Heart left ventricle (tissue), 16 donors: ENCODE results near the gene SLC30A4. TPM values are rescaled to one million over a fixed set of nuclear protein-coding genes. Genes with fewer than 3 reads are reported as not detected.

ENCODE experiments used
- ATAC-seq, 4 donors: fragments of 200-7000 bp; cut with Tn5 transposase; one replicate each; pipeline ENCODE4 v1.9.1; 2020 to 2022; ENCODE audit warnings: moderate library complexity in 4 of 4, mild to moderate bottlenecking in 3 of 4, moderate number of reproducible peaks in 1 of 4
- DNase-seq, 5 donors: peaks; one replicate each; pipeline ENCODE4 v3.0.0-alpha.2; 2020
- H3K27ac ChIP-seq, 12 donors: fragments of 200-600 bp; sonication (generic) in 4 of 12; one replicate each; pipeline versions ENCODE4 v1.5.0 to v1.8.0; 2016 to 2022; ENCODE audit warnings: mild to moderate bottlenecking in 2 of 12
- H3K27me3 ChIP-seq, 9 donors: fragments of 200-600 bp; sonication (generic) in 2 of 9; one replicate each; pipeline versions ENCODE4 v1.5.1 to v1.8.0; 2016 to 2022; ENCODE audit warnings: mild to moderate bottlenecking in 3 of 9
- H3K36me3 ChIP-seq, 9 donors: fragments of 200-600 bp; sonication (generic) in 2 of 9; one replicate each; pipeline versions ENCODE4 v1.5.0 to v1.8.0; 2018 to 2022; ENCODE audit warnings: mild to moderate bottlenecking in 2 of 9
- H3K4me1 ChIP-seq, 12 donors: fragments of 200-600 bp; sonication (generic) in 4 of 12; one replicate each; pipeline versions ENCODE4 v1.5.0 to v1.8.0; 2016 to 2022; ENCODE audit warnings: mild to moderate bottlenecking in 3 of 12
- H3K4me3 ChIP-seq, 12 donors: fragments of 200-600 bp; sonication (generic) in 4 of 12; one replicate each; pipeline versions ENCODE4 v1.5.0 to v1.8.0; 2017 to 2022; ENCODE audit warnings: mild to moderate bottlenecking in 9 of 12, moderate library complexity in 4 of 12
- H3K9me3 ChIP-seq, 12 donors: fragments of 200-600 bp; sonication (generic) in 4 of 12; one replicate each; pipeline versions ENCODE4 v1.5.0 to v1.8.0; 2016 to 2022; ENCODE audit warnings: mild to moderate bottlenecking in 1 of 12
- CTCF ChIP-seq, 12 donors: fragments of 200-600 bp; sonication (generic) in 4 of 12; IDR thresholded peaks; one replicate each; pipeline versions ENCODE4 v1.5.0 to v1.8.0; 2018 to 2022; ENCODE audit warnings: antibody characterized with exemption in 12 of 12, mild to moderate bottlenecking in 5 of 12
- POLR2A ChIP-seq, 2 donors: fragments of 450-650 bp; IDR thresholded peaks; one replicate each; pipeline ENCODE4 v1.6.1; 2017; ENCODE audit warnings: antibody characterized with exemption in 2 of 2, mild to moderate bottlenecking in 2 of 2, moderate library complexity in 2 of 2
- WGBS, 4 donors: extraction: QIAGEN DNeasy Blood & Tissue Kit in 2 of 4; methylation state at CpG; one replicate each; pipeline versions ENCODE4 v1.1.5 to v1.1.7; 2013 to 2018; 5-methylcytosine and 5-hydroxymethylcytosine counted together
- intact Hi-C, 10 donors: fragments of 100-400 bp; cut with DNase I; formaldehyde crosslinking; loops; one replicate each; pipeline versions ENCODE4 v1.11.1 to v1.14.2; 2022
- polyA plus RNA-seq, 2 donors: library from polyadenylated mRNA; stranded (reverse); fragments of 200-250 nt; gene quantifications; one replicate each; pipeline ENCODE4 v1.2.3, GENCODE V29; 2013
- total RNA-seq, 9 donors: library from RNA; depleted of rRNA in 2 of 9; stranded (reverse); fragments of >200 nt in 2 of 9; fragmentation: NEBNext Ultra II Directional in 3 of 9; extraction: Animal tissue kit (Norgen Biotek cat#: 25700) in 3 of 9; gene quantifications; one replicate each; pipeline versions ENCODE4 v1.1.0 to v1.2.4, GENCODE V29; 2016 to 2023
- donor health status: ischemic (EF 13 %, LVEDD 7.1; RV severe dilation, severe dysfunction).
- donor health status: healthy with polysubstance abuse.
- donor health status: DM: no; HTN: yes; CAD: no.
- donor health status: DM: no; HTN: no; CAD: no.
- donor health status: ischemic (EF 25% LVEDD 6.9; RV normal size, moderate dysfunction).
- donor health status: ischemic (EF 25% LVEDD 5.7; RV mildly dilated, moderate dysfunction).
- donor health status: healthy.
- donor health status: DM: yes; HTN: yes; CAD: no.
- donor health status: ischemic (EF 35%, LVEDD 5.7; RV mildly dilated, moderate dysfunction).
- donor health status: nonischemic (EF 11% LVEDD 7.7; RV severe dilation, severe dysfunction).
- donor health status: DM: yes; HTN: yes; CAD: no.
- donor health status: PGD.
- donor health status: ischemic (EF 29% LVEDD 5.4; RV normal size, mild dysfunction).
- donor health status: nonischemic (EF 23%, LVEDD 6.1; RV moderate dilation, normal function).

Gene SLC30A4
- total and polyA plus RNA-seq, 11 donors = 1.9 to 4.7 (median 2.9) TPM

GRCh38 chr15:45448066-45448915 lies 74.3 kb downstream of the SLC30A4 start:
- Histone ChIP-seq H3K9me3 (no peaks in the 10 kb centered on the region), H3K4me3 (no peak overlapping the region), H3K36me3 (no peaks in the 10 kb centered on the region), H3K27ac (no peak overlapping the region), H3K27me3 (peaks cover 0 to 11% (median 0%) of the 10 kb centered on the region in 9 donors), H3K4me1 (peaks cover 0 to 23% (median 0%) of the 10 kb centered on the region in 12 donors)
- TF ChIP-seq CTCF (IDR thresholded peaks at IDR 0.05) = no peak
- ATAC-seq (peak in 1 of 4 donors; percentile 19), DNase-seq (no peak)
- intact Hi-C loops = no loop called here
- WGBS, 4 donors = 63 to 68% (median 65%) methylated on average over 11 to 13 of the region's 13 CpGs

DNA sequence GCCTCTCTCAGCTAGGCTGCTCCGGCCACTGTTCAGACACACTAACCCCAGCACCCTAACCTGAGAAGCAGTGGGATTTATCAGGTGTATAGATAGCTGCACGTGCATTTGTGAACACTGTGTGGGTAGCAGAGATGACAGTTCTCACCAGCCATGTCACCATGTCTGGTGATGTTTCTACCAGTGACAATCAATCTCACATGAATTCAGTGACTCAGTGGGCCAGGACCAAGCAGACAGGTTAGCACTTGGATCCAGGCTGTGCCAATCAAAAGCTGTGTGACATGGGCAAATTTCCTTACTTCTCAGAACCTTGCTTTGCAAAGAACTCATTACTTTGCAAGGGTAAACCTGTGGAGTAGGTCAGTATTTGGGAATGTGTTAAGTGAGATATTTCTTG lies 78.9 kb downstream of the SLC30A4 start:
- ATAC-seq = no peak
- Histone ChIP-seq H3K4me3 (no peak overlapping the region), H3K36me3 (no peaks in the 10 kb centered on the region), H3K4me1 (peaks cover 0 to 20% (median 0%) of the 10 kb centered on the region in 12 donors), H3K9me3 (no peaks in the 10 kb centered on the region), H3K27me3 (peaks cover 0 to 5% (median 0%) of the 10 kb centered on the region in 9 donors), H3K27ac (no peak overlapping the region)
- 63 to 75% (median 74%) methylated on average over 2 of the region's 2 CpGs for WGBS, 4 donors
- no peak for DNase-seq
- intact Hi-C loops = no loop called here
- no peak for TF ChIP-seq POLR2A (IDR thresholded peaks at IDR 0.05)

- TF ChIP-seq POLR2A (IDR thresholded peaks at IDR 0.05) (no peak), CTCF (IDR thresholded peaks at IDR 0.05) (no peak)
- peaks cover 0 to 10% (median 0%) of the 10 kb centered on the region in 12 donors for H3K4me1 ChIP-seq
- ATAC-seq (no peak), DNase-seq (no peak)
- intact Hi-C loops = no loop called here
- no peaks in the 10 kb centered on the region for H3K36me3 ChIP-seq
- no peaks in the 10 kb centered on the region for H3K9me3 ChIP-seq
- H3K4me3 ChIP-seq = no peak overlapping the region
- 76 to 84% (median 79%) methylated on average over 5 of the region's 5 CpGs for WGBS, 4 donors
- peak overlapping the region in 1 of 12 donors; percentile 16 for H3K27ac ChIP-seq
- H3K27me3 ChIP-seq = peaks cover 0 to 5% (median 0%) of the 10 kb centered on the region in 9 donors
These were observed 79.9 kb downstream of the SLC30A4 start for GRCh38 chr15:45442507-45443135.

DNA sequence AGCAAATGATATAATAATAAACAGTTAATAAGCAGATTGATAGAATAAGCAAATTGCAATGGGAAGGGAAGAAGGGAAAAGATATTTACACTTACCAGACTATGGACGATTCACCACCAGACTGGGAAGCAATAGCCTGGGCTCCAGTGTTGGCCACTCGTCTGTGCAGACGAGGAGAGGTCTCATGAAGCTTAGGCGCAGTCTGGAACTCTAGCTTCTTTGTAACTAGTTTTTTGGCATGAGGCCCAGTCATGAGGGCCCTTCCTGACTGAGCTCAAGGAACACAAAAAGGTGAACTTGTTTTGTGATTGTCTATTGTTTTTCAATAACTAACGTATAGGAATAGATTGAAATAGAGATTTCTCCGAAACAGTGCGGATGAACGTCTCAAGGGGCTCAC lies 80.9 kb downstream of the SLC30A4 start:
- Histone ChIP-seq H3K9me3 (no peaks in the 10 kb centered on the region), H3K4me1 (peaks cover 0 to 10% (median 0%) of the 10 kb centered on the region in 12 donors), H3K27ac (no peak overlapping the region), H3K4me3 (peak overlapping the region in 1 of 12 donors; percentile 10), H3K36me3 (no peaks in the 10 kb centered on the region), H3K27me3 (no peaks in the 10 kb centered on the region)
- 48 to 61% (median 58%) methylated on average over 8 of the region's 8 CpGs for WGBS, 4 donors
- peak in 2 of 5 donors; percentile 27 to 28 for DNase-seq
- TF ChIP-seq POLR2A (IDR thresholded peaks at IDR 0.05) (no peak), CTCF (IDR thresholded peaks at IDR 0.05) (no peak)
- ATAC-seq = peak in 1 of 4 donors; percentile 65
- intact Hi-C loops = no loop called here
